Subcutaneous adipose tissue (tissue), 4 donors: ENCODE data around the gene ELOB. TPM values are rescaled to one million over a fixed set of nuclear protein-coding genes. Genes with fewer than 3 reads are reported as not detected.

Experiments used
- total RNA-seq, 4 donors: library from RNA; depleted of rRNA; stranded (reverse); fragments of >200 nt; gene quantifications; one replicate each; pipeline ENCODE4 v1.1.0, GENCODE V29; 2016
- TF ChIP-seq, protein P1 (sequence below): fragments of 450-650 bp; IDR thresholded peaks from one replicate; pipeline ENCODE4 v1.5.1; 2016; ENCODE audit warnings: low read depth, mild to moderate bottlenecking, control low read depth, antibody characterized with exemption, moderate library complexity

ELOB gene
- total RNA-seq, 4 donors from 2014 or later: 264 to 371 (median 280) TPM

DNA sequence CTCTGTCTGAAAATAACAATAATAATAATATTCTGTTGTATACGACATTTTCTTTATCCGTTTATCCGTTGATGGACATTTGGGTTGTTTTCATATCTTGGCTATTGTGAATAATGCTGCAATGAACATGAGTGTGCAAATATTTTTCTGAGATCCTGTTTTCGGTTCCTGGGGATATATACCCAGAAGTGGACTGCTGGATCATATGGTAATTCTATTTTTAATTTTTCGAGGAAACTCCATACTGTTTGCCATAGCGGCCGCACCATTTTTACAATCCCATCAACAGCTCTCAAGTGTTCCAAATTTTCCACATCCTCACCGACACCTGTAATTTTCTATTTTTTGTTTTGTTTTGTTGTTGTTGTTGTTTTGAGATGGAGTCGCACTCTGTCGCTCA, 15.9 kb upstream of the ELOB start:
- TF ChIP-seq, protein P1, sequence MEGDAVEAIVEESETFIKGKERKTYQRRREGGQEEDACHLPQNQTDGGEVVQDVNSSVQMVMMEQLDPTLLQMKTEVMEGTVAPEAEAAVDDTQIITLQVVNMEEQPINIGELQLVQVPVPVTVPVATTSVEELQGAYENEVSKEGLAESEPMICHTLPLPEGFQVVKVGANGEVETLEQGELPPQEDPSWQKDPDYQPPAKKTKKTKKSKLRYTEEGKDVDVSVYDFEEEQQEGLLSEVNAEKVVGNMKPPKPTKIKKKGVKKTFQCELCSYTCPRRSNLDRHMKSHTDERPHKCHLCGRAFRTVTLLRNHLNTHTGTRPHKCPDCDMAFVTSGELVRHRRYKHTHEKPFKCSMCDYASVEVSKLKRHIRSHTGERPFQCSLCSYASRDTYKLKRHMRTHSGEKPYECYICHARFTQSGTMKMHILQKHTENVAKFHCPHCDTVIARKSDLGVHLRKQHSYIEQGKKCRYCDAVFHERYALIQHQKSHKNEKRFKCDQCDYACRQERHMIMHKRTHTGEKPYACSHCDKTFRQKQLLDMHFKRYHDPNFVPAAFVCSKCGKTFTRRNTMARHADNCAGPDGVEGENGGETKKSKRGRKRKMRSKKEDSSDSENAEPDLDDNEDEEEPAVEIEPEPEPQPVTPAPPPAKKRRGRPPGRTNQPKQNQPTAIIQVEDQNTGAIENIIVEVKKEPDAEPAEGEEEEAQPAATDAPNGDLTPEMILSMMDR: no peak

DNA sequence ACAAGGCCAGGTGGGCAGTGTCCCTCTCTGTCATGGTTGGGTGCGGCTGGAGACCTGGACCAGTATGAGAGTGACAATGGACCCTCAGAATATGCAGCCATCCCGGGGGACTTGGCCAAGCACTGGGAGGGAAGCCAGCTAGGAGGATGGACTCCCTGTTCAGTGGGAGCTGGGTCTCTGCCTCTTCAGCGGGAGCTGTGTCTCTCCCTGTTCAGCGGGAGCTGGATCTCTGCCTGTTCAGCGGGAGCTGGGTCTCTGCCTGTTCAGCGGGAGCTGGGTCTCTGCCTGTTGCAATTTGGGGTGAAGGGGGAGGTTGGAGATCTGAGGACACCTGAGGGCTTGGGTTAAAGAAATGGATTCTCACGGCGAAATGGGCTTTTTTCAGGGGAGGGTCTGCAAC, 14.1 kb upstream of the ELOB start:
- TF ChIP-seq, protein P1: no peak

DNA sequence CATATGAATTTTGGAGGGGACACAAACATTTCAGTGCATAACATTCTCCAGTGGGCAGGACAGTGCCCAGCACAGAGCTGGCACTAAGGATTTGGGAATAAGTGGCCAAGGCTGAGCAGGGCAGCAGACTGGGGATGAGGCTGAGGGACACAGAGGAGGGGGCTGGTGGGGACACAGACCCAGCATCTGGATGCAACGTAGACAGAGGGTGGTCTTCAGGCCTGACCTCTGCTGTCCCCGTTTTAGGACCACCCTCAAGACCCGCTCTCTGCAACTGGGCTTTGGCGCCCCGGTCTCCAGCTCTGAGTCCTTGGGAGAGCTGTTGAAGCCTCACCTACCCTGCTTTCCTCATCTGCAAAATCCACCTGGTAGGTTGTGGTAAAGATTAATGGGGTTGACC, 13.6 kb upstream of the ELOB start:
- TF ChIP-seq, protein P1: no peak

DNA sequence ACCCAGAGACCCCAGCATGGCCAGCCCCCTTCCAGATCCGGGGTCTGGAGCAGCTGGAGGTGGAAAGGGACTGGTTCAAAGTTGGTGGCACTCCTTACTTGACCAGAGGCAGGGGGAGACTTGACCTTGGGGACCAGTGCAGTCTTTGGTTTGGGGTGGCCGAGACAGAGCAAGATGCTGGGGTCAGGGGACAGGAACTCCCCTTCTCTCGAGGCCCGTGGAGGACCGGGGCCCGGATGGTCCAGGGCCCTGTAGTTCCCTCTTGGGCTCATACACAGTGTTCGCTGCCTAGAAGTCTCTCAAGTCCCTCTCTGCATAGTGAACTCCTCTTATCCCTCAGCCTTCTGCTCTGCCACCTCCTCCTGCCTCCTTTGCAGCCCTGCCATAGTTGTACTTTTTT, 10.9 kb upstream of the ELOB start:
- TF ChIP-seq, protein P1: no peak

DNA sequence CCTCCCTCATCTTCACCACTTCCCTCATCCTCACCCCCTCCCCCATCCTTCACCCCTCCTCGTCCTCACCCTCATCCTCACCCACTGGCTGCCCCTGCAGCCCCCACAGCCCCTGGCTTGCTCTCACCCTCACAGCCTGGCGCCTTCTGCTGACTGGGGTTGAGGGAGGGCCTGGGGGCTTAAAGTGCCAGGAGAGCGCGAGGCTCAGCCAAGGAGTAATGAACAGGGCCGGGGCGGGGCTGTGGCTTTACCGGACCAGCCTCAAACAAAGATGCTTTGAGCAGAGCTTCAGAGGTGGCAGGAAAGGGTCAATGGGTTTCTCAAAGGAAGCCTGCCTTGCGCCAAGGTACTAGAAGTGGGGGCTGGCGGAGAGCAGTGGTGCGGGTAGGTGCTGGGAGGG, 10.3 kb upstream of the ELOB start, which contains the start of gene PRSS33:
Gene PRSS33, minus strand, starts transcription at position 155 of the 400 bp plus-strand sequence. CDS start 1,013 bp downstream, outside the sequence.
- TF ChIP-seq, protein P1: no peak

DNA sequence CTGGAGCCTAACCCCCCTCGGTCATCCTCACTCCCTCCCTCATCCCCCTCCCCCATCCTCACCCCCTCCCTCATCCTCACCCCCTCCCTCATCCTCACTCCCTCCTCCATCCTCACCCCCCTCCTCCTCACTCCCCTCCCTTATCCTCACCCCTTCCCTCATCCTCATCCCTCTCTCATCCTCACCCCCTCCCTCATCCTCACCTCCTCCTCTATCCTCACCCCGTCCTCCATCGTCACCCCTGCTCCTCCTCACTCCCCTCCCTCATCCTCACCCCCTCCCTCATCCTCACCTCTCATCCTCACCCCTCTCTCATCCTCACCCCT, 9.7 kb upstream of the ELOB start:
- TF ChIP-seq, protein P1: no peak

DNA sequence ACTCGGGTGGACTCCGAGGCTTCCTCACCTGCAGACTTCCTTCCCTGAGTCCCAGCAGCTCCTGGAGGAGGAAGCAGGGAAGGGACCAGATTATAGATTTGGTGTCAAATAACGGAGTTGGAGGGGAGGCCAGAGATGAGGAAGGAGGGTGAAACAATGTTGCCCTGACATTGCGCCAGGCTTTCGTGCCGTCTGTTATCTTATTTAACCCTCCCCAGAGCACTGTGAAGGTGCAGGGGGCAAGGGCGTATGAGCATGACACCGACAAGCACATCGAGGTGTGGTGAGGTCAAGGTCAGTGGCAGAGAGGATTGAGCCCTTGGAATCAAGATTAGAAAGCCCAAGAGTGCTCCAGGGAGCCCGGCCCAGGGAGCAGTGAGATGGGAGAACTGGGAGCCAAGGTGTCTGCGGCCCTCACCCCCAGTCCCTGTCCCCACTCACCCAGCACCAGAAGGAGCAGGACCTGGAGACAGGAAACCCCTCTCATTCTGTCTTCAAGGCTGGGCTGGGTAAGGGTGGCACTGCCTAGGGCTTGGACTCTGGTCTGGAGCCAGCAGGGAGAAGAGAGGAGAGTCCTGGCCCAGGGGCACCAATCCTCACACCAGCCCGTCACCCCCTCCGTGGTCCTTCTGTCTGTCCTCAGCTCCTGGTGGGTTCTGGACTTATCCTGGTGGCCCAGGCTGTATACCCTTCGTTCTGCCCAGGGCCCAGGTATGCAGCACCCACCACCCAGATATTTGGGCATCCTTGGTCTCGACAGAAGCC, 9.2 kb upstream of the ELOB start:
- TF ChIP-seq, protein P1: no peak
